Endothelial cell of umbilical vein (primary cell): ENCODE measurements around the gene KIAA0232.

Source experiments
- CTCF ChIP-seq, 2 donors: IDR thresholded peaks; 1 replicate in 1 of 2; 2 replicates in 1 of 2; pipeline ENCODE4 v1.5.1; 2011; ENCODE audit warnings: low read length in 2 of 2, mild to moderate bottlenecking in 2 of 2, moderate library complexity in 2 of 2, control low read depth in 1 of 2, inconsistent platforms in 1 of 2, low read depth in 1 of 2; ENCODE audit not compliant: insufficient read depth in 1 of 2; ENCODE audit errors: extremely low read depth in 1 of 2
- MYC ChIP-seq: IDR thresholded peaks from one replicate; pipeline ENCODE4 v1.6.1; 2011; ENCODE audit warnings: mild to moderate bottlenecking, low read depth, low read length

GRCh38 chr4:6913350-6913905 is 130.9 kb downstream of the KIAA0232 start:
- TF ChIP-seq CTCF (IDR thresholded peaks at IDR 0.05; ENCODE audit: extremely low read depth in 1 of 2, insufficient read depth in 1 of 2, low read depth in 1 of 2, low read length in 2 of 2) = no peak
- TF ChIP-seq MYC = no peak
